NAMALWA (cell line): ENCODE data around the gene WRAP73.

Experiments used
- DNase-seq: peaks from one replicate; pipeline ENCODE4 v3.0.0-alpha.2; 2015; ENCODE audit warnings: low spot score

Gene WRAP73

DNA sequence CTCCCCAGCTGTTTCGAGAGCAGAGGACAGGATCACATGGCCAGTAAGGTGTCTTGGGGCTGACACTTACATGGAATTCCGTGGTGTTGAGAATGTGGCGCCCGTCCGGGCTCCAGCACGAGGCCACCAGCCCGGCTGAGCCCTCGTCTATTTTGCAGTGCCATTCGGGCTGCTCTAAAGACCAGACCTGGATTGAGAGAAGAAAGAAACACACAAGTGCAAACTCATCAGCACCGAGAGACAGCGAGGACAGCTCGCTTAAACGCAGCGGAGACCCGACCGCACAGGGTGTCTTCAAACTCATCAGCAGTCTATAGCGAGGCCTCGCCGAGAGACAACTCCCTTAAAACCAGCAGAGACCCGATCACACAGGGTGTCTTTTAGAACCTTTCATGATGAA lies 3.3 kb downstream of the WRAP73 start:
- DNase-seq, result no peak

DNA sequence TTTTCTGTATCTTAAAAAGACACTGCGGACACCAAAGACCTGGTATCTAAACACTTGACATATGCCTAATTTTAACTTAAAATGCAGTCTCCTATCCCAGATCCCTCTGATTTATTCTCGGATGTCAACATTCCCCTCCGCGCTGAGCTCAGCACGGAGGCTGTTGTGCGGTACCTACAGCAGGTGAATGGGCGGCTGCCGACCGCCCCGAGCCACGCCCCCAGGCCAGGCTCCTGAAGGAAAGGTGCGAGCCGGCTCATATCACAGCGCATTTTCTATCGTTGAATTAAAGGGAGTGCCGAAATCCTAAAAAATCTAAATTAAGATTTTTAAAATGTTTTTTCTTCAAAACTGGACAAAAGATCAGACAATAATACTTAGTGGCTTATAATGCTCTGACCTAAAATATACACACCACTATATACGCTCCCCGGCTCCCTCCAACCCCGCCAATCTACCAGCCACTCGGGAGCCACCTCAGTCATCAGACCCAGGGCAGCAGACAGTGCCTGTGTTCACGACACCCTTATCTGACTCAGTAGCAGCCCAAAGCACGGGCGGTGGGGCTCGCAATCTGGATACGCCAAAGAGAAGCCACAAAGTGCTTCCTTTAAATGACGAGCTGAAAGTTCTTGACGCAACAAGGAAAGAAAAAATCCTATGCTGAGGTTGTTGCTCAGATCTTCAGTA lies 4.1 kb downstream of the WRAP73 start:
- DNase-seq, result no peak

- no peak for DNase-seq
These were observed 4.7 kb downstream of the WRAP73 start for GRCh38 chr1:3645247-3645646.

GRCh38 chr1:3644273-3644672 lies 5.6 kb downstream of the WRAP73 start:
- DNase-seq, result no peak

- DNase-seq, result no peak
These were observed 6.8 kb downstream of the WRAP73 start for GRCh38 chr1:3642919-3643675.

- no peak for DNase-seq
These were observed 8.1 kb downstream of the WRAP73 start for GRCh38 chr1:3641816-3642215.

- no peak for DNase-seq
These were observed 8.7 kb downstream of the WRAP73 start for GRCh38 chr1:3641046-3641760.

GRCh38 chr1:3640121-3640837 lies 9.6 kb downstream of the WRAP73 start:
- no peak for DNase-seq

- DNase-seq, result no peak
These were observed 10.4 kb downstream of the WRAP73 start for GRCh38 chr1:3639397-3639911.

DNA sequence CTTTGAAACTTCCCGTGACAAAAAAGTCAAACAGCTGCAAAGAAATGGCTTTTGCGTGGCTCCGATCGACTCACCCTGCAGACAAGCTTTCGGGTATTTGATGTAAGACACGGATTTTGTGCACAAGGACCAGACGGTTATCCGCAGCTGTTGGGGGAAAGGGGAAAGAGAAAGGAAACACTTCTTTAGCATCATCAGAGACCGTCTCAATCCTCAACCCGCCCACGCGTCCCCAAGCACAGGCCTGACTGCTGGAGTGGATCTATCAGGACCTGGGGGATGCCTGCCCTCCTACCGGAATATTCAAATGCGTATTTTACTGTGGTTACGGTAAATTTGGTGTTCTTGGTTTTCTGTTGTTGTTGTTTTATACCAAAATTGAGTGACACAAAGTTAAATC lies 11.2 kb downstream of the WRAP73 start:
- no peak for DNase-seq

DNA sequence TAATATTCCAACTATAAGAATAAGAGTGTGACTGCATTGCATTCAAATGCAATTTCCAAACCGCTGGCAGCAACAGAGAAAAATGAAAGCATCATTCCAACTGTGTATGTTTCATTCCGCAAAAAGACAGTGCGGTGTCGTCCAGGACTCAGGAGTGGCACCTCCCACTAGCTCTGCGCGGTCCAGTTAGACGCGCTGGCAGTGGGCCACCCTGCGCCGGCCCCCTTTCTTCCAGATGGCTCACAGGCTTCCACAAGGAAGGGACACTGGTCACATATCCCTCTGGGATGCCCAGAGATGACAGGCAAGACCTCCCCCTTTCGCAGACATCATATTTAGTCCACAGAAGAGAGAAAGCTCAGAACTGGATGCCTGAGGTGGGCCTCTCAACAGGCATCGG lies 11.9 kb downstream of the WRAP73 start:
- DNase-seq, result no peak

DNA sequence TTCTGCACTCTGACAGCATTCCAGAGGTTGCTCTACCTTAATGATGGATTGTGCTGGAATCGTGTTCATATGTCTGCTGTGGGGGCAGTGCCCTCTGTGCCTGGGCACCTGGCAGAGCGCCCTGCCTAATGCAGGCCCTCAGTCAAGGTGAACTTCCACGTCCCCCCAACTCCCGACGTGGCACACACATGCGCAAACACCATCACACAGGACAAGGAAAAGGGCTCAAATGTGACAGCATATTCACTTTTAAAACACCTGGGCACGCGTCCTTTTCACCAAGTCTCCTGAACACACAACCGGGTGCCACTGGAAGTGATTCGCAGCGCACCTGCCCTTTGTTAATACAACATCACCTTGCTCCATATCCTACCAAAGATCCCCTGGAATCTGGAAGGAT lies 13.4 kb downstream of the WRAP73 start:
- no peak for DNase-seq

DNA sequence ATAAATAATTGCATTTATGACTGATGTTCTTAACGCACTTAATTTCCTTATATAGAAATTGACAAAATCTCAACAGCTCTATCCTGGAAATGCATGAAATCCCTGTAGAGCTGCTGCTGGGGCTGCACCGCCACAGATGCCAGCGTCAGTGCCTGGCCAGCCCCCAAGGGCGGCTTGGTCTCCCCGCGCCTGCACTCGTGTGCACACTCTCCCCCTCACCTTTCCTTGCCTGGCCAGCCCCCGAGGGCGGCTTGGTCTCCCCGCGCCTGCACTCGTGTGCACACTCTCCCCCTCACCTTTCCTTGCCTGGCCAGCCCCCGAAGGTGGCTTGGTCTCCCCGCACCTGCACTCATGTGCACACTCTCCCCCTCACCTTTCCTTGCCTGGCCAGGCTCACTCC lies 13.8 kb downstream of the WRAP73 start:
- DNase-seq, result no peak

GRCh38 chr1:3634059-3634800 lies 15.7 kb downstream of the WRAP73 start:
- DNase-seq, result no peak

- DNase-seq, result no peak
These were observed 16.4 kb downstream of the WRAP73 start for GRCh38 chr1:3633344-3634058.

- DNase-seq, result no peak
These were observed 17.1 kb downstream of the WRAP73 start for GRCh38 chr1:3632716-3633343.

- DNase-seq, result no peak
These were observed 17.6 kb downstream of the WRAP73 start for GRCh38 chr1:3632298-3632697.

DNA sequence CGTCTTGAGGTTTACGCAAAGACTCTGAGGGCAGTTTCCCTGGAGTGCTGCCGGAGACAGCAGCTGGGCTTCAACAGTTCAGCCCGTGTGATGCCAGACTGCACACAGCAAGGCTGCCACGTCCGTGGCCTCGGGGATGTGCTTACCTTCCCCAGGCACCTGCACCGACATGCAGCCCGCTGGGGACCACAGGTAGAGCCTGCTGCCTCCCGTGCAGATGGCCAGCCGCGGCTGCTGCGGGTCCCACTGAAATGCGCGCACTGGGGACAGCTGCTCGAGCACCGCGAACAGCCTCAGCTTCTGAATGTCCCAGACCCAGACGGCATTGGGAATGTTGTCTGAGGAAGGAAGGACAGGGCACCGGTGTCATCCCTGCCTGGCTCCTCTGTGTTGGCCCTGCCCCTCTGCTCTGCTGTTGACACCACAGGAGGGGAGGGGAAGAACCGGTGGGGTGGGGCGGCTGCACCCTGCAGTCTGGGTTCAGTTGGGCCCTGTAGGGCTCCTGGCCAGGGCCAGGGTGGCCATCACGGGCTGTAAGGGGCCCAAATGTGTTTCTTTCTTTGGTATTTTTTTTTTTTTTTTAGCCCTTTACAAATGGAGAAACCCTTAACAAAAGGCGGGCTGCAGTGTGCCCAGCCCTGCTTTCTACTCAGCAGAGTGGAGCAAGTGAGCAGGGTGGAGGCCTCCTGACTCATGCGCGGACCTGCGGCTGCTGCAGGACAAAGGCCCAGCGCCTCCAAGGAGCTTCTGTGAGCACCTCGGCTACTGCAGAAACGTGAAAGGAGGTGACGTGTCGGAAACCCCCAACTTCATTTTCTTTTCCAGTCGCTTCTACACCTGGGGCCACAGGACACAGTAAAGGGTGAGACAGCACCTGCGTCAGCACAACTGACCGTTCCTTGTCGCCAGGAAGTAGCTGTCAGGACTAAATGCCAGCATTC lies 18.3 kb downstream of the WRAP73 start:
- DNase-seq, result no peak

DNA sequence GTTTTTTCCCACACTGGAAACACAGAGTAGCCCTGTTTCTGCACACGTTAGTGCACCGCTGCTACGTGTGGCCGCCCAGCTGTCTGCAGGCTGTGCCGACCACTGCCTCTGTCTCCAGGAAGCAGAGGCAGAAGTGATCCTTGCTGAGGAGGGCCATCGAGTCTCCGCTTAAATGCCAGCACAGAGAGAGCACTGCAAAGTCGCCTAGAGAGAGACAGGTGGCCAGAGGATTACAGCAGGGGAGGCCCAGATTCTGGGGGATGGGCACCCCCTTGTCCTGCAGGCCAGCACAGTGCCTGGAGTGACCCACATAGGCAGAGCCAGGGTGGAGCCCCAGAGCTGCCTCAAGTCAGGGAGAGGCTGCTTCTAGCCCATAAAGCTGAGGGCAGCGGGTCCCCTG lies 19.0 kb downstream of the WRAP73 start:
- no peak for DNase-seq
